GM21515 (cell line): ENCODE results near the gene CCN2.
"Not testable (repeated sequence)": the region's sequence is repeated elsewhere in the genome, so short reads cannot be mapped to it uniquely, and the experiment has no call there.

Experiments used
- ATAC-seq: cut with Tn5 transposase; IDR thresholded peaks from one replicate; pipeline ENCODE4 v1.9.1; 2021; ENCODE audit not compliant: unreplicated experiment

The CCN2 gene

DNA sequence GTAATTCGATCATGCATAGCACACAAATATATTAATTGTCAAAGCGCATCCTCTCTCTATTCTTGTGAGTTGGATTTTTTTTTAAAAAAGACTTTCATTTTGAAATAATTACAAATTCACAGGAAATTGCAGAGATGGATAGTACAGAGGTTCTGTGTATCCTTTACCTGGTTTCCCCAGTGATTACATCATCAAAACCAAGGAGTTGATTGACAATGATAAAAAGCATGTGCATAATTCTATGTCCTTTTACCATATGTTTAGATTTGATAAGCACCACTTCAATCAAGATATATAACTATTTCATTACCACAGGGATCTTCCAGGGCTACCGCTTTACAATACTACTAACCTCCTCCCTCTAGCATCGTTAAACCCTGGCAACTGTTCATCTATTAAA lies 40.2 kb downstream of the CCN2 start:
- ATAC-seq = no peak

DNA sequence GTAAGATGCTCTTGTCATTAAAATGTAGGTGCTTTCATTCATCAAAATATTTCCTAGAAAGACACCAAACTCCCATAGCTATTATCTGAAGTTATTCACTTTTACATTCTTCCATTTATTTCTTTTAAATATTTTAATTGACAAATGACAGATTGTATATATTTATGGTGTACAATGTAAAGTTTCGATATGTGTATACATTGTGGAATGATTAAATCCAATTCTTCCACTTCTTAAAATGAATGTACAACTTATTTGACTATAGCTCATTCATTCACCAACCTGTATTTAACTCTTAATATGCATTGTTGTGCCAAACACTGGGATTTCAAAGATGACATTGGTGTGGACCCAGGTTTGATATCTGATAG lies 41.0 kb downstream of the CCN2 start:
- ATAC-seq = peak; percentile 10

DNA sequence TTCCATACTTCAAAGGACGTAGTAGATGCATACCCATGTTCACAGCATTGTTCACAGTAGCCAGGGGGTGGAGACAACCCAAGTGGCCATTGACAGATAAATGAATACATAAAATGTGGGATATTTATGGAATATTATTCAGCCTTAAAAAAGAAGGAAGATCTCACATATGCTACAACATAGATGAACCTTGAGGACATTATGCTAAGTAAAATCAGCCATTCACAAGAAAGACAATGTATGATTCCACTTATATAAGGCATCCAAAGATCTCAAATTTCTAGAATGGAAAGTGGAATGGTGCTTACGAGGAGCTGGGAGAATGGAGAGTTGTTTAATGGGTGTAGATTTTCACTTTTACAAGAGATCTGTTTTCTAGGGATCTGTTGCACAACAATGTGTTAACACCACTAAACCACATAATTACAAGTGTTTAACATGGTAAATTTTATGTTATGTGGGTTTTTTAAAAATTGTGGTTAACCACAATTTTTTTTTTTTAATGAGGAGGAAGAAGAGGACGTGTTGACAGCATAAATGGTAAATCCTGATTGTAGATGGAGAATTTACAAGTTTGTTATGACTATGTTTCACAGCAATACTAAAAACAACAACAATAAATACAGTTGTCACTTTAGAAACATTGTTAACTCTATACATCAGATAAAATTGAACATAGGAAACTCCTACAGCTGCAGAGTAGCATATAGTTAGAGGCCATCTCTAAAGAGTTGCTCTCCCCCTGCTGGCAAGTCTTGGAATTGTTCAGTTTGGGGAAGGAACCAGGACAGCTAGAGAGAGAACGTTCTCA lies 41.6 kb downstream of the CCN2 start:
- peak; percentile 100 for ATAC-seq

DNA sequence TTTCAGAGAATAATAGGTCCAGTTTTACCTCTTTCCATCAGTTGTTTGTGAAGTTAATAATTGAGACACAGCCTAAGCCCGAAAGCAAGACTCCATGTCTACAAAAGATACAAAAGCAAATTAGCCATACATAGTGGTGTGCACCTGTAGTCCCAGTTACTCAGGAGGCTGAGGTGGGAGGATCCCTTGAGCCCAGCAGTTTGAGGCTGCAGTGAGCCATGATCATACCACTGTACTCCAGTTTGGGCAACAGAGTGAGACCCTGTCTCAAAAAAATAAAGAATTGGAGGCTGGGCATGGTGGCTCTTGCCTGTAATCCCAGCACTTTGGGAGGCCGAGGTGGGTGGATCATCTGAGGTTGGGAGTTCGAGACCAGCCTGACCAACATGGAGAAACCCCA lies 42.4 kb downstream of the CCN2 start:
- not testable (repeated sequence) for ATAC-seq

DNA sequence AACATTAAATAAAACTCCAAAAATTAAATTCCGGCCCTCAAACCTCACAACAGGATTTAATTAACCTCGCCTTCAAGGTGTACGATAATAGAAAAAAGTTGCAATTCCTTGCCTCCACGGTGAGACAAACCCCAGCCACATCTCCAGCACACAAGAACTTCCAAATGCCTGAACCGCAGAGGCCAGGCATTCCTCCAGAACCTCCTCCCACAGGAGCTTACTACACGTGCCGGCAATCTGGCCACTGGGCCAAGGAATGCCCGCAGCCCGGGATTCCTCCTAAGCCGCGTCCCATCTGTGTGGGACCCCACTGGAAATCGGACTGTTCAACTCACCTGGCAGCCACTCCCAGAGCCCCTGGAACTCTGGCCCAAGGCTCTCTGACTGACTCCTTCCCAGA lies 47.4 kb downstream of the CCN2 start:
- ATAC-seq = not testable (repeated sequence)

DNA sequence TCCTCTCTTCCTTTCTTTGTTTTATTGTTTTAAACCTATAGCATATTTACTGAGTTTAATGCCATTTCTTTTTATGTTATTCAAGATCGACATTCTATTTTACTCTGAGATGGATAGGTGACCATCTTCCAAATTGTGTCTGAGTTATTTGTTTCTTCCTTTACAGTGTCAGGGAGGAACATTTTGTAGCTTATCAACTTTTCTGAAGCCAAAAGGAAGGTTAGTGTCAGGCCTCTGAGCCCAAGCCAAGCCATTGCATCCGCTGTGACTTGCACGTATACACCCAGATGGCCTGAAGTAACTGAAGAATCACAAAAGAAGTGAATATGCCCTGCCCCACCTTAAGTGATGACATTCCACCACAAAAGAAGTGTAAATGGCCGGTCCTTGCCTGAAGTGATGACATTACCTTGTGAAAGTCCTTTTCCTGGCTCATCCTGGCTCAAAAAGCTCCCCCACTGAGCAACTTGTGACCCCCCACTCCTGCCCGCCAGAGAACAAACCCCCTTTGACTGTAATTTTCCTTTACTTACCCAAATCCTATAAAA lies 49.8 kb downstream of the CCN2 start:
- not testable (repeated sequence) for ATAC-seq

DNA sequence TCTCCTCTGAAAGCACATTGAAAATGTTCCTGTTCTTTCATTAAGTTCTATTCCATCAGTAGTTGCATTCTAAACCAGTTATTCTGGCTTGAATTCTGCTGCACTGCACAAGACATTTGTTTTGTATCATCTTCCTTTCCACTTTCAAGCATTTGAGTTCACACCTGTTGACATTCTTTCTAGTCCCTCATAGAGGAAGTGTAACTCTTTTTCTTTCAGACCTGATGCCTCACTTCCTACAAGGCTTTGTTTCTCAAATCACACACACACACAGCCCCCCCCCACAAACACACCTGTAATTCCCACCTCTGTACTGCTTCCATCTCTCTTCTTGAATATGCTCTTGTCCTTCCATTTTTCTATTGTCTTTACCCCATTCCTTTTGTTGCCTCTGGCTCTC lies 50.9 kb downstream of the CCN2 start:
- ATAC-seq = no peak

DNA sequence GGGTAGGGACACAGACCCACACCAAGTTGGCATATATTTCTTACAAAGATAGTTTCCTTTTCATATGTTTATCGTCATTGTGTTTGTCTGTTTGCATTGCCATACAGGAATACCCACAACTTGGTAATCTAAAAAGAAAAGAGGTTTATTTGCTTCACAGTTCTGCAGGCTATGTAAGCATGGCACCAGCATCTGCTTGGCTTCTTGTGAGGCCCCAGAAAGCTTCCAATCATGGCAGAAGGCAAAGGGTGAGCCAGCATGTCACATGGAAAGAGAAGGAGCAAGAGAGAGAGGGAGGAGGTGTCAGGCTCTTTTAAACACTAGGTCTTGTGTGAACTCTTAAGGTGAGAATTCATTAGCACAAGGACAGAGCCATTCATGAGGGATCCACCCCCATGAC lies 52.5 kb downstream of the CCN2 start:
- no peak for ATAC-seq
